ENCODE measurements around the gene FAT3.

- TF ChIP-seq CTCF (IDR thresholded peaks at IDR 0.05; ENCODE audit: poor library complexity) (peak; percentile 50), EZH2 (IDR thresholded peaks at IDR 0.05; ENCODE audit: borderline replicate concordance) (no peak)
Measured at GRCh38 chr11:92211576-92212167, 12.9 kb upstream of the FAT3 start.
